Medulla oblongata (tissue), 1 donor: ENCODE data around the gene TBC1D16.
A peak's percentile ranks its signal among the peaks of the same experiment; 100 is the strongest.
"Not testable (repeated sequence)": the region's sequence is repeated elsewhere in the genome, so short reads cannot be mapped to it uniquely, and the experiment has no call there.

ENCODE experiments used
- DNase-seq: peaks from one replicate; pipeline ENCODE4 v3.0.0-alpha.2; 2015; ENCODE audit errors: extremely low spot score

TBC1D16 gene

DNA sequence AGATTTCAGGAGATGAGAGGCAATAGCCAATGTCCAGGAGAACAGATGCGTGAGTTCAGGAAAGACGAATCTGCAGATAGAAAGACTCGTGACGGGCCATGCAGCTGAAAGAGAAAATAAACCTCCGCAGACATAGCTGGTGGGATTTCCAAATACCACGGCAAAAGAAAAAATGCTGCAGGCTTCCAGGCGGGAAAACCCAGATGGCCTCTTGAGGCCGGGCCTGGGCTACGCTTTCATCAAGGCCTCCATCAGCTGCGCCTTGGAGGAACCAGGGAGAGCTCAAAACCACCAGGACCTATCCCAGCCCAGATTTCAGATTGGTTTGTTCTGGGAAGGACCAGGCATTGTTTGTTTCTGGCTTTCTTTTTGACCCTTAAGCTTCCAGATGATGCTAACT is 17.4 kb upstream of the TBC1D16 start:
- no peak for DNase-seq

- no peak for DNase-seq
Measured at GRCh38 chr17:80051681-80052080, 16.0 kb upstream of the TBC1D16 start.

- DNase-seq: no peak
Measured at GRCh38 chr17:80050706-80051105, 15.0 kb upstream of the TBC1D16 start.

DNA sequence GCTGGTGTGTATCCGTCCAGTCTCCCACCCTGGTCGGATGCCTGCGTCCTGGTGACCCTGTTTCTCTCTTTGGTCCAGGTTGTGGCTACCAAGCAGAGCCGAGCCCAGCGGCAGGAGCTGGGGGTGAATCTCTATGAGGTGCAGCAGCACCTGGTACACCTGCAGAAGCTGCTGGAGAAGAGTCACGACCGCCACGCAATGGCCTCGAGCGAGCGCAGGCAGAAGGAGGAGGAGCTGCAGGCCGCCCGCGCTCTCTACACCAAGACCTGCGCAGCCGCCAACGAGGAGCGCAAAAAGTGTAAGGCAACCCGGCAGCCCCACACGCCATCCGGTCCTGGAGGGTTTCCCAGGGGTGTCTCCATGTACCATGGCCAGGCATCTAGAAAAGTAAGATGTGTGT is 14.3 kb upstream of the TBC1D16 start:
- DNase-seq: no peak

DNA sequence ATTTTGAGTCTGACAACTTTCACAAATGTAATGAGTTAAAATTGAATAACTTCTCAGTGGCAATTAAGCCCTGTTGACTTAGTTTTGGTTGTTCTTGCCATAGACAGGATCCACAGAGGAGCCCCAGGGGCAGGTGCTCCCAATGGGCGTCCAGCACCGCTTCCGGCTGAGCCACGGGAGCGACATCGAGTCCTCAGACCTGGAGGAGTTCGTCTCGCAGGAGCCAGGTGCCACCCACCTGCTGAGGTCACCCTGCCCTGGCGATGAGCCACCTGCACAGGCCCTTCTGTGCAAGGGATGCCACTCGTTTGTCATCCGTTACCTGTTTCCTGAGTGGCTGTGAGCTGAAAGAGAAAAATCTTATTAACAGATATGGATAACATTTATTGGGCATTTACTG is 11.5 kb upstream of the TBC1D16 start:
- no peak for DNase-seq

DNA sequence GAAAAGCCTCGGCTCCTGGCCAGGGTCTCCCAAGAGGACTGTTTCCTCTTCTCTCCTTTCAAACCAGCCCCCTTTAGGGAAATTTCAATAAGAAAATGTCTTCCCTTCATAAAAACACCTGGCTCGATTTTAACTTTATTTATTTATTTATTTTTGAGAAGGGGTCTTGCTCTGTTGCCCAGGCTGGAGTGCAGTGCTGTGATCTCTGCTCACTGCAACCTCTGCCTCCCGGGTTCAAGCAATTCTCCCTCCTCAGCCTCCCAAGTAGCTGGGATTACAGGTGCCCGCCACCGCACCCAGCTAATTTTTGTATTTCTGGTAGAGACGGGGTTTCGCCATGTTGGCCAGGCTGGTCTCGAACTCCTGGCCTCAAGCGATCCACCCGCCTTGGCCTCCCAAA is 11.0 kb upstream of the TBC1D16 start:
- DNase-seq: not testable (repeated sequence)

DNA sequence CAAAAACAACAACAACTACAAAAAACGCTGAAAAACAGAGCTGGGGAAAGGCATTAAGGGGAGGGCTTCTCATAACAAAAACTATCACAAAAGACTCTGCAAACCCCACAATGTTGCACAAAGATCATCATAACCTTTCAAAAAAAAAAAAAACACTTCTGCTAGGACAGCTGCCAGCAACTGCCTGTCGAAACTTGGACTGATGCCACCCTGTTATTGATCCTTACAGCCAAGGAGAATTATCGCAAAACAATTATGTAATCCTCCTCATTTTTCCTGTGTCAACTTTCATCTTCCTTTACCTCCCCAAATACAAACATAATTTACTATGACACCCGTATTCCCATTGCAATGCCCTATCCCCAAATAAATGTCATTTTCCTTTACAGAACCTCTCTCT is 10.0 kb upstream of the TBC1D16 start:
- no peak for DNase-seq

GRCh38 chr17:80043963-80044362 is 8.3 kb upstream of the TBC1D16 start:
- DNase-seq: no peak

GRCh38 chr17:80036715-80037477 is 1.2 kb upstream of the TBC1D16 start:
- DNase-seq: peak; percentile 18

- DNase-seq: peak; percentile 80
Measured at GRCh38 chr17:80035937-80036714, 454 bp upstream of the TBC1D16 start, which contains the start of gene CCDC40. Gene CCDC40, plus strand, starts transcription at chr17:80036642. Its CDS starts 21 bp downstream, at chr17:80036663.

GRCh38 chr17:80034791-80035686 is 633 bp downstream of the TBC1D16 start:
- no peak for DNase-seq

DNA sequence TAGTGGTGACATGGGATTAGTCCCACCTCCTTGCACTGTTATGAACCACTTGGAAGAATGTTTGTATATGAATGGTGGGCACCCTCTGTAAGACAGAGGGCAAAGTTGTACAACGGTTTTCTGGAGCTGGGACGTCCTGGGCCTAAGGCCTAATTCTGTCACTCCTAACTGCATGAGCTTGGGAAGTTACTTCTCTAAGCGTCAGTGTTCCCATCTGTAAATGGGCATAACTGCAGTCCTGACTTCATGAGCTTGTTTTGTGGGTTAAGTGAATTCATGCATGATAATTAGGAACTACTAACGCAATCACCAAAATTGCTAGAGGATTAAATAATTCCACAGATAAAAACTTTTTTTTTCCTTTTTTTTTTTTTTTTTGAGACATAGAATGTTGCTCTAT is 1.8 kb downstream of the TBC1D16 start:
- DNase-seq: no peak

- no peak for DNase-seq
Measured at GRCh38 chr17:80032614-80033171, 3.0 kb downstream of the TBC1D16 start.

DNA sequence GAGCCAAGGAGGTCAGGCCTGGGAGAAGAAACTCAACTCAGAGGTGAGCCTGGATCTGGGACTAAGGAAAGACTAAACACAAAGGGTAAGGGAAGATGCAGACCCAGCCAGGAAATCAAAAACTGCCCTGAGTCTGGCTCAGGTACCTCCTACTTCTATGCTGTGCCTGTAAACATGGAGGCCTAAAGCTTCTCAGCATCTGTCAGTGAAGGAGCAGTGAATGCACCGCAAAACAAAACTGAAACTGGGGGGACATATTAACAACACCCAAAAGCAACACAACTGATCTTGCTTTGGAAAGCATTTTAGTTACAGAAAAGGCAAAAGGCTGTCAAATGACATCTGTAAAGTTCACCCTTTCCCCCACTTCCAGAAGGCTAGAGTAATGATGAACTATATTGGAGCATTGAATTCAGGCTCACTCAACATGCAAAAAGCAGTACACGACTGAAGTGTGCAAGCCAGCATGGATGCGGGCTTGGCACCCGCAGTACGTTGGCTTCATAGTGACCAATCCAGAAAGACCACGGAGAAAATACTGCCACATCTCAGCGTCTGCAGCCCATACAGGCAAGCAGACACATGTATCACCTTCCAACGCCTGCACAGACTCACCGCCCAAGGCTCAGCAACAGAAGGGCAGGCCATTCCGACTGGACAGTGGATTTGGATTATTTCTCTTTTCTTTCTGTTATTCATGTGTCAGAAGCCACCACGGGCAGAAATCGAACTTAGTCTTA is 3.8 kb downstream of the TBC1D16 start:
- no peak for DNase-seq

DNA sequence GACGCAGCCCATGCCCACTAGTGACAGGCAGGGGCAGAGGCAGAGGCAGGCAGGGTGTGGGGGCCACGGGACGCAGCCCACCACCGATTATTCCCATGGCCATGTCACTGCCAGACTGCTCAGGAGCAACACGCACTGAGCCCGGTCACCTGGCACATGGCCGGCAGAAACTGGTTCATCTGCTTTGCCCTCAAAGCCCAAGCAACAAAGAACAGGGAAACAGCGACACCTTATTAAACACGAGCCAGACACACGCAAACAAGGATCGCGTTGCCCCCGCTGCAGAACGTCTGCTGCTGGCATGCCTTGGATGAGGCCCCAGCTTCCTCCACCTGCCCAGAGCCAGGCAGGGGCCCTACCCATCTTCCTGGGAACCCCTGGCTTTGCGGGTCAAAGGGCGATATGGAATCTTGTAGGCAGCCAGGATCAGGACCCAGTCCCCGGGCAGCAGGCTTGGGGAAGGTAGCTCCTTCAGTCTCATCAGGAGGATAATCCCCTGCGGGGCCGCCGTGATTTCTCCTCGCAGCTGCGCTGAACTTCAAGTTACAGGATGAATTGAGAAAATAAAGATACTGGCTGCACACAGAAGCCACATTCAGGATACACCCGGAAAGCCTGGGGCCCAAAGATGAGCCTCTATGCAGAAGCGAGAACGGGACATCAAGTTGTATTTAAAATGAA is 4.8 kb downstream of the TBC1D16 start:
- no peak for DNase-seq

GRCh38 chr17:80029258-80029974 is 6.3 kb downstream of the TBC1D16 start:
- DNase-seq: peak; percentile 26

DNA sequence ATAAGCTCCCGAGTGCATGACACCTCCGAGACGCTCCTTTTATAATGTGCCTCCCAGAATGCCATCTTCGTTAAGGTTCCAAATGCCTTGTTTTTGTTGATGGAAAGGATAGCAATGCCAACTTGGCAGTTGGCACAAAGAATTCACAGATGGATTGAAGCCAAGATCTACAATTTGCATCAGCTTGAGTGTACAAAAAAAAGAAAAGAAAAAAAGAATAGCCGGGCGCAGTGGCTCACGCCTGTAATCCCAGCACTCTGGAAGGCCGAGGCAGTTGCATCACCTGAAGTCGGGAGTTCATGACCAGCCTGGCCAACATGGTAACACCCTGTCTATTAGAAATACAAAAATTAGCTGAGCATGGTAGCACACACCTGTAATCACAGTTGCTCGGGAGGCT is 7.6 kb downstream of the TBC1D16 start:
- DNase-seq: no peak

- DNase-seq: no peak
Measured at GRCh38 chr17:80027043-80027435, 8.6 kb downstream of the TBC1D16 start.

GRCh38 chr17:80026359-80027042 is 9.2 kb downstream of the TBC1D16 start:
- no peak for DNase-seq
